NB4 (cell line): ENCODE measurements around the gene TLK1.

Experiments
- MYC ChIP-seq: IDR thresholded peaks from 2 replicates; pipeline ENCODE4 v1.6.1; 2011; ENCODE audit warnings: low read depth, low read length
- POLR2A ChIP-seq: IDR thresholded peaks from 2 replicates; pipeline ENCODE4 v1.6.1; 2011; ENCODE audit warnings: mild to moderate bottlenecking; ENCODE audit not compliant: insufficient read length; ENCODE audit errors: extremely low read depth
- TF ChIP-seq, protein P1 (sequence below): IDR thresholded peaks from one replicate; pipeline ENCODE4 v1.5.1; 2012; ENCODE audit warnings: low read depth, low read length
- TF ChIP-seq, protein P2 (sequence below): IDR thresholded peaks from 2 replicates; pipeline ENCODE4 v1.6.1; 2011; ENCODE audit warnings: low read depth, low read length

GRCh38 chr2:171159372-171160118 is 1.1 kb downstream of the TLK1 start:
- TF ChIP-seq, protein P1, sequence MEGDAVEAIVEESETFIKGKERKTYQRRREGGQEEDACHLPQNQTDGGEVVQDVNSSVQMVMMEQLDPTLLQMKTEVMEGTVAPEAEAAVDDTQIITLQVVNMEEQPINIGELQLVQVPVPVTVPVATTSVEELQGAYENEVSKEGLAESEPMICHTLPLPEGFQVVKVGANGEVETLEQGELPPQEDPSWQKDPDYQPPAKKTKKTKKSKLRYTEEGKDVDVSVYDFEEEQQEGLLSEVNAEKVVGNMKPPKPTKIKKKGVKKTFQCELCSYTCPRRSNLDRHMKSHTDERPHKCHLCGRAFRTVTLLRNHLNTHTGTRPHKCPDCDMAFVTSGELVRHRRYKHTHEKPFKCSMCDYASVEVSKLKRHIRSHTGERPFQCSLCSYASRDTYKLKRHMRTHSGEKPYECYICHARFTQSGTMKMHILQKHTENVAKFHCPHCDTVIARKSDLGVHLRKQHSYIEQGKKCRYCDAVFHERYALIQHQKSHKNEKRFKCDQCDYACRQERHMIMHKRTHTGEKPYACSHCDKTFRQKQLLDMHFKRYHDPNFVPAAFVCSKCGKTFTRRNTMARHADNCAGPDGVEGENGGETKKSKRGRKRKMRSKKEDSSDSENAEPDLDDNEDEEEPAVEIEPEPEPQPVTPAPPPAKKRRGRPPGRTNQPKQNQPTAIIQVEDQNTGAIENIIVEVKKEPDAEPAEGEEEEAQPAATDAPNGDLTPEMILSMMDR = no peak
- TF ChIP-seq MYC (peak; percentile 42; the same call in 1 of the 2 replicates), POLR2A (no peak)
- TF ChIP-seq, protein P2, sequence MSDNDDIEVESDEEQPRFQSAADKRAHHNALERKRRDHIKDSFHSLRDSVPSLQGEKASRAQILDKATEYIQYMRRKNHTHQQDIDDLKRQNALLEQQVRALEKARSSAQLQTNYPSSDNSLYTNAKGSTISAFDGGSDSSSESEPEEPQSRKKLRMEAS = no peak; the same call in 1 of the 2 replicates
